GM12891 (cell line): Measurements from ENCODE around the gene SF3B4.
"Not testable (repeated sequence)": the region's sequence is repeated elsewhere in the genome, so short reads cannot be mapped to it uniquely, and the experiment has no call there.

Experiments
- DNase-seq: peaks from one replicate; pipeline ENCODE4 v3.0.0; 2011; ENCODE audit warnings: low spot score; ENCODE audit not compliant: insufficient read length
- FAIRE-seq: peaks from 2 replicates; lab custom pipeline; 2011; peaks lifted over from hg19 to GRCh38; lab: Jason Lieb, UNC
- PAX5 ChIP-seq: IDR thresholded peaks from 2 replicates; pipeline ENCODE4 v1.6.1; 2011; ENCODE audit warnings: low read length, moderate library complexity, mild to moderate bottlenecking; ENCODE audit not compliant: insufficient read depth, severe bottlenecking
- POLR2A ChIP-seq: IDR thresholded peaks from 2 replicates; pipeline ENCODE4 v1.6.1; 2011; ENCODE audit warnings: low read depth, low read length, control low read depth
- POLR2AphosphoS5 ChIP-seq: IDR thresholded peaks from 2 replicates; pipeline ENCODE4 v1.6.1; 2011; ENCODE audit warnings: low read depth, low read length, control low read depth
- POU2F2 ChIP-seq: IDR thresholded peaks from 2 replicates; pipeline ENCODE4 v1.6.1; 2011; ENCODE audit warnings: low read depth, mild to moderate bottlenecking, control low read depth, low read length, moderate library complexity
- SPI1 ChIP-seq: IDR thresholded peaks from 2 replicates; pipeline ENCODE4 v1.6.1; 2011; ENCODE audit warnings: low read depth, low read length, control low read depth
- TAF1 ChIP-seq: IDR thresholded peaks from 2 replicates; pipeline ENCODE4 v1.6.1; 2011; ENCODE audit warnings: low read depth, low read length, control low read depth

The SF3B4 gene

DNA sequence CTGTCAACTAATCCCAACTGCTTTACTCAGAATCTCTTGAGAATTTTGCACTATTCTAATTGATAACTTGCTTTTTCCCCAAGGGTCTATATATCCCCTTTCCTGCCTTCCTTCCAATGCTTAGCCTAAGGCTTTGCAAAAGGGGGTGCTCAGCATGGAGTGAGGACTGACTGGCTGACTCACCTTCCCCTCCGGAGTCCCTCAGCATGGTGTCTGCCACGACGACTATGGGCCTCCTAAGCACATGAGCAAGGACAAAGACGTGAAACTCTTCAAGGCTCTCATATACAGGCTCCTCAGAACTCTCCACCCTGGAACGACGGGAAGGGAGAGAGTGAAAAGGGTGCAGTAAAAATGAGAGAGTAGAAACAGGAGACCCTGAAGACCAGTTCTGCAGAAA, 22.3 kb upstream of the SF3B4 start:
- FAIRE-seq (no peak), DNase-seq (no peak)
- TF ChIP-seq TAF1 (no peak), POLR2A (no peak), POU2F2 (no peak), PAX5 (no peak), POLR2AphosphoS5 (no peak), SPI1 (no peak)

DNA sequence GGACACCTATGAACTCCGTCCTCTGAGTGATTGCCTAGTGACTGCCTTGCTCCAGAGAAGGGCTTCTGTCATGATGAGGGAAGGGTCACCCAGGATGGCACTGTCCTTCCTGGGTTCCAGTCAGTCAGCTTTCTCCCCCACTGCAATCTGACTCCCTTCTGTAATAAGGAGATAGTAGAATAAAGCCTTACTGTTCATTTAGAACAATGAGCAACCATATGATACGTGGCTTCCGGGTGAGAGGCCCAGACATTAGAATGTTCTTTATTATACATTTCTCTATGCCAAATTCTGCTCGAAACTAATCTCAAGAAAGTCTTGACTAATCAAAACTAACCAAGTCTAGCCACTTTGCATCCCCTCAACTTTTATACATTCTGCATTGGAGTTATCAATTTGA, 17.6 kb upstream of the SF3B4 start:
- TF ChIP-seq POLR2AphosphoS5 (no peak), POU2F2 (no peak), SPI1 (no peak), POLR2A (no peak), PAX5 (no peak), TAF1 (no peak)
- FAIRE-seq: no peak
- no peak for DNase-seq

DNA sequence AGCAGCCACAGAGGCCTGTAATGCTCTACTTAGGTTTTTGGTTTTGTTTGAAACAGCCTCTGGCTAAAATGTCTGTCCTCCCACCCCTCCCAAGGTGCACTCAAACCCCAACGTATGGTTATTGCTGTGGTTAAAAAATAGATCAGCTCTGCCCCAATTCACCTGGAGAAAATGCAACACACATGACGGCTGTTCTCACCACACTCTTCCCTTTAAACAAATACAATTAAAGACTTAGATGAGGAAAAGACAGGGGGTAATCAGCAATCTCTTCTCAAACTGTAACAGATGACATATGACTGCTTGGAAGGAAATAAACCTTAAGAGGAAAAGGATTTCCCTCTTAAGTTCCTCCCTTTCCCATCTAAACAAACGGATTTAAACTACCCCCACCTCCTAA, 15.3 kb upstream of the SF3B4 start:
- FAIRE-seq: no peak
- TF ChIP-seq POLR2A: no peak
- DNase-seq: no peak

DNA sequence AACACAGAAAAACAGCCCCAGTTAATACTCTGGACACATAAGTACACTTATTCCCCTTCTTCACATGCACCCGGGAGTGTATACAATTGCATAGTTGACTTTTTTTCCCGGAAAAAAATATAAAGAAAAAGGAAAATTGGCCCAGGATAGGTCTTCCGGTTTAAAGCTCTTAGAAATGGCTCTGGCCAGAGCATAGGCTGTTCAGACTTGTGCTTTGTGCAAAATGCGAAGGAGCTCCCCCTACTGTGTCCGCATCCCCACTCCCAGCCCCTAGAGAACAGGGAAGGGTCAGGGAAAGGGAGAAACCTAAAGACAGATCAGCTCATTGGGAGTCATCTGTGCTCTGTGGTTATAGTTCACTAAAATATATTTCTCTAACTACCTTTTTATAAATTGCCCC, 14.6 kb upstream of the SF3B4 start:
- no peak for FAIRE-seq
- TF ChIP-seq PAX5: no peak
- TF ChIP-seq POLR2A: no peak
- no peak for TF ChIP-seq POLR2AphosphoS5
- no peak for TF ChIP-seq SPI1
- TF ChIP-seq TAF1: no peak
- no peak for TF ChIP-seq POU2F2
- DNase-seq: no peak

DNA sequence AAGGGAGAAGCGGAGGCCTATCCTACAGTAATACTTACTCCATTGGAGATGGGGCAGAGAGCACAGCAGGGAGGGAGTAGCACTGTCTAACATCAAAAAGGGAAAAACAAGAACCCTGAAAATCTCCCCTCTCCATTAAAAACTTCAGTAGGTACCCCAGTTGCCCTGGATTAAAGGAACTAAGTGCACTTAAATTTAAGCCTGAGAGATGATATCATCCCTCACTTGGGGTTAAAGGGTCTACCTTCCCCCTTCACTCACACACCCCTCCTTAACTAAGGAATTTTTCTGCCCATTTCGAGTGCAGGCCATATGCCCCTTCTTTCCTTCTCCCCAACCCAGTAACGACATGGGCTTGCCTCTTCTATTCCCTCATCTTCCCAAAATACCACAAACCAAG, 12.8 kb upstream of the SF3B4 start:
- no peak for DNase-seq
- FAIRE-seq: no peak
- TF ChIP-seq POLR2AphosphoS5 (no peak), POU2F2 (no peak), TAF1 (no peak), PAX5 (no peak), POLR2A (no peak), SPI1 (no peak)

DNA sequence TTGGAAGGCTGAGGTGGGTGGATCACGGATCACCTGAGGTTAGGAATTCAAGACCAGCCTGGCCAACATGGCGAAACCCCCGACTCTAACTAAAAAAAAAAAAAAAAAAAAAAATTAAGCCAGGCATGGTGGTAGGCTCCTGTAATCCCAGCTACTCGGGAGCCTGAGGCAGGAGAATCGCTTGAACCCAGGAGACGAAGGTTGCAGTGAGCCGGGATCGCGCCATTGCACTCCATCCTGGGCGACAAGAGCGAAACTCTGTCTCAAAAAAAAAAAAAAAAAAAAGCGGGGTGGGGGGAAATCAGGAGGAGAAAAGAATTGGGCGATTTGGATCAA, 11.0 kb upstream of the SF3B4 start:
- DNase-seq, FAIRE-seq: not testable (repeated sequence)

DNA sequence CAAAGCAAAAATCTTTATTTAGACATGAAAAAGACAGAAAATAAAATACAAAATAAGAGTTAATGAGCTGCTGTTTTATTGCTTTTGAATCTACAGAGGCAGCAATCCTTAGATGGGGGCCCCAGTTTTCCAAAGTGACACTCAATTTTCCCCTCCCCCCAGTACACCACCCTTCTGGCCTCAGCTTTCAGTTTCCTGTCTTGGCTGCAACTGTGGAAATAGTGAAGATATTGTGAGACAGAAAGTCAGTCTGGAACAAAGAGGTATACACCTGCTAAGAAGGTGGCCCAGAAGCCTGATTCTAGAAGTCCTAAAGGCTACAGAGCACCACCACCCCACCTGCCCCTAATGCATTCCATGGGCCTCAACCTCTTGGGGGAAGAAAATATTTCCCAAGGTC, 10.2 kb upstream of the SF3B4 start:
- FAIRE-seq: no peak
- DNase-seq: no peak
- TF ChIP-seq TAF1: no peak
- no peak for TF ChIP-seq POU2F2
- TF ChIP-seq SPI1: no peak
- no peak for TF ChIP-seq PAX5
- no peak for TF ChIP-seq POLR2A
- no peak for TF ChIP-seq POLR2AphosphoS5

DNA sequence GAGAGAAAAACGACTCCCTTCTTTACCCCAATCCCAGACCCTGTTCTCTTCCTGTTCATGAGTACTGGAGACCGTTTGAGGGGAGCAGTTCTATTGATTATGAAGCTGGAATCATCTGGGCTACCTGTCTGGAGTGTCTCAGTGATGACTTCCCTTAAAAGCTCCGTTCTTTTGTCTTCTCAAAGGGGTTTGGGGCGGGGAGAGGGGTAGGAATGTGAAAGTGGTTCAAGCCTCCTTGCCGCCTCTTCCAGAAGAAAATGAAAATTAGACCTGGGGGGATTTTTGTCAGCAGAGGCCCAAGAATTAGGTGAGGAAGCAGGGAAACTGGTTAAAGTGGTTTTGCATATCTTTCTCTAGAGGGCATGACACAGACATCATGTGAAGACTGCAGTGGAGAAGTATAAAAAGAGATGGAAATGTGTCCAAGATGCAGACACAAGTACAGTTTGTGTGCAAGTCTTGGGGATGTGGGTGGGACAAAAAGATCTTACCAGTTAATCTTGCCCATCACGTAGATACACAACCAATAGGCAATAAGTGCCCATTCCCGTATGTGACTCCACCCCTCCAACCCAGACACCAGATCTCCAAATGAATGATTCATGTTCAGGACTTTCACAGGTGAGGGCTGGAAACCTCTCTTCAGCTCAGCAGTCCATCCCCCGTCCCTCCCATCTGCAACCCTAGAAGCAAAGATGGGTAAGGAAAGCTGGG, 9.5 kb upstream of the SF3B4 start:
- DNase-seq (no peak), FAIRE-seq (no peak)
- TF ChIP-seq POU2F2 (0 out of 2 replicates have a peak, but pooled peaks have one; percentile 15), SPI1 (no peak), POLR2A (no peak)

DNA sequence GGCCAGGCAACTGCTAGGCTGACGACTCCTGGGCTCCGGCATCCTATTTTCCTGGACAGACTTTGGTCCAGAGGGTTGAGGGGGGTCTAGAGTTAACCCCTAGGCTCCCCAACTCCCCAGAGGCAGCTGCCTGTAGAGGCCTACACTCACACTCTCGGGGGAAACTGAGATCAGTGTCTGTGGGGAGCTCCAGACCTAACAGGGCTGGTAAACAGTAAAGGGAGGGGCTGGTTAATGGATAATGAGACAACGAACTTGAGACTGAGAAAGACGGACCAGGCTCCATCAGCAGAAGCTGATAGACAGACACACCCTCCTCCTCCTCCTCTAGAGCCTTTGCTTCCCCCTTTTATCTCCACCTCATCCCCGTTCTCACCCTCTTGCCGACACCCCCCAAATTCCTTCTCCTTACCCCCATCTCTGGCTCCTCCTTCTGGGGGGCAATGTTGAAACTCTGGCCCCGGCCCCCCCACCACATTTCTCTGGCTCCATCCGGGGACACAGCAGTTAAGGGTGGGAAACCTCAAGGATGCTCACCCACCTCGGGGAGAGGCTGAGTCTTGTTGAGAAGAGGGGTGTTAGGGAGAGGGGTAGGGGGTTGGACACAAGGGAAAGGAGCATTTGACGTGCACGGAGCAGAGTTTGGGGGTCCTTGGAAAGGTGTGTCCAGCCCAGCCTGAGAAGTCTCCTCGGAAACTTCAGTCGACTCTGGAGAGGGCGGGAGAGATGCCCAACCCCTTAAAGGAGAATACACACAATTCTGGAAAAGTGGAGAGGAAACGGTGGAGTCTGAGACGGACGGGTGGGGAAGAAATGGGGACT, 8.8 kb upstream of the SF3B4 start, which contains the start of gene MTMR11:
MTMR11 (minus strand) TSS at position 710 of the 822 bp plus-strand sequence; CDS start at position 478, 232 bp downstream.
- FAIRE-seq: no peak
- no peak for DNase-seq

DNA sequence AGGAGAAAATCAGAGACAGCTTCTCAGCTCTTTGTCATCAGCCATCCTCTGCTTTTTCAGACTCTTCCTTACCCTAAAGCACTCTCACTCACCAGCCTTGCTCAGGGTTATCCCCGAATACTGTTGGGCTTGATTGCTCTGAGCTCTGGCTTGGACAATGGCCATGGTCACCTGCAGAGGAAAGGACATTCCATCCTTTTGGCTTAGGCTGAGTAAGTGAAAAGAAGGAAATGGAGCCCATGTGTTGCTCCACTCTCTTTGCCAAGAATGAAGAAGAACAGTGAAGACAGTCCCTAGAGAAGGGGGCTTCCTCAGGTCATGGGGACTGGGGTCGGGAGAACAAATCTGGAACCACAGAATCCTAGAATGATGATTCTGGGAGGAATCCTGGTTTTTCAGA, 6.8 kb upstream of the SF3B4 start:
- no peak for TF ChIP-seq PAX5
- TF ChIP-seq SPI1: no peak
- no peak for TF ChIP-seq POLR2A
- TF ChIP-seq POLR2AphosphoS5: no peak
- no peak for TF ChIP-seq TAF1
- TF ChIP-seq POU2F2: no peak
- FAIRE-seq (no peak), DNase-seq (no peak)

More for the DNA sequence above, 8.8 kb upstream of the SF3B4 start, which contains the start of gene MTMR11:
- TF ChIP-seq SPI1 (no peak), PAX5 (no peak), POLR2A (no peak), POLR2AphosphoS5 (no peak), TAF1 (no peak), POU2F2 (no peak)
